Astrocyte of the cerebellum (primary cell): ENCODE results near the gene ZNF518A.

ENCODE experiments used
- DNase-seq: peaks from one replicate; pipeline ENCODE4 v3.0.0-alpha.2; 2011; ENCODE audit warnings: low read depth
- H3K4me3 ChIP-seq: 2 replicates; pipeline ENCODE4 v1.5.1; 2011; ENCODE audit warnings: mild to moderate bottlenecking, low read depth, low read length, moderate library complexity
- CTCF ChIP-seq: IDR thresholded peaks from 2 replicates; pipeline ENCODE4 v1.5.1; 2012; ENCODE audit warnings: low read length, low read depth, moderate library complexity, mild to moderate bottlenecking; ENCODE audit errors: missing control alignments
- in situ Hi-C: cut with HindIII; loops from 2 replicates; pipeline ENCODE4 v1.10.0; 2017; ENCODE audit warnings: low sequenced_read_pairs

The ZNF518A gene

GRCh38 chr10:96092999-96093767 is 36.9 kb upstream of the ZNF518A start:
- TF ChIP-seq CTCF, result no peak
- no peak for DNase-seq
- H3K4me3 ChIP-seq, result no peak overlapping the region
- in situ Hi-C loops, result no loop called here

DNA sequence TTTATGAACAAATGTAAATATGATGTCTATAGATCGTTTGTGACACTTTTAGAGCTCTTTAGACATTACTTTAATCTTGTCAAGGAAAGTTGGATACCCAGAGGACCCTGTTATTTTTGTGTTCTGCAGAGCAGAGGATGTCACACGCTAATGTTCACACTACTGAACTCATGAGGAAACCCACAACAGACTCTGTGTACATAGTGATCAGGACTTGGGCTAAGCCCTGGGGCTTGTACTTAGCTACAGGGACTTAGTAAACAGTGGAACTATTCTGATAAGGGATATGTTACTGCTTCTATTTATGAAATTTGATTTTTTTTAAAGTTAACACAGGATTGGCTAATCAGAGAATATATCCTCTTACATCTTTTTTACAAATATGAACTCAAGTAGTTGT is 36.1 kb upstream of the ZNF518A start:
- in situ Hi-C loops, result no loop called here
- DNase-seq, result no peak
- H3K4me3 ChIP-seq, result no peak overlapping the region
- TF ChIP-seq CTCF, result no peak

DNA sequence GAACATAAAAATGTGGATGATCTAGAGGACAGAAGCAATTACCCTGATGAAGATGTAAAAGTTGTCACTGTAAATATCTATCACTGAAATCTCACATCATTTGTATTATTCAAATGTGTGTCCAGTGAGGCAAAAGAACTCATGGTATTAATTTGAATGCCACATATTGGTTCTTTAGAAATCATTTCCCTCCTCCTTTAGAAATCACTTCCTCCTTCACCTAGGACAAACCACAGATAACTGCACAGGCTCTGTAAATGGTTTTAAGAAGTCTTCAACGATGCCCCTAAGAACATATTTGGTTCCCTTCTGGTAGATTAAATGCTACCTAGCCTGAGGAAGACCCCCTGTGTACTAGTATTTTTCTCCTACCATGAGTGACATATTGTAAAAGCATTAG is 33.1 kb upstream of the ZNF518A start:
- H3K4me3 ChIP-seq, result no peak overlapping the region
- TF ChIP-seq CTCF, result no peak
- DNase-seq, result no peak
- in situ Hi-C loops, result no loop called here

DNA sequence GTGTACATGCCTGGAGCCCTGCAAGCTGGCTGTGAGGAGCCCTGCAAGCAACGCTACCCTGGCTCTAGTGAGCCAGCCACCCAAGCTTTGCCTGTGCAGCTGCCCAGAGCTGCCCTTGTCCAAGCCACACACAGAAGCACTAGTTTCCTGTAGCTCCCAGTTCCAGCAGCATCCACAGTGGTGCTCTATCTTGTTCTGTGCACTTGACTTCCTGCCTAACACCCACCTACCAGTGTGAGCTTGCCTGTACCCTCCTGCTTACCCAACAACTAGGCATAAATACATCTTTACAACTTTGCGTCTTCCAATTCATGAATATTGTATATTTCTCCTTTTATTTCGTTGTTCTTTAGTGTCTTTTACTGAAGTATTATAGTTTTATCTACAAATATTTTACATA is 32.2 kb upstream of the ZNF518A start:
- in situ Hi-C loops, result no loop called here
- H3K4me3 ChIP-seq, result no peak overlapping the region
- no peak for TF ChIP-seq CTCF
- DNase-seq, result no peak

DNA sequence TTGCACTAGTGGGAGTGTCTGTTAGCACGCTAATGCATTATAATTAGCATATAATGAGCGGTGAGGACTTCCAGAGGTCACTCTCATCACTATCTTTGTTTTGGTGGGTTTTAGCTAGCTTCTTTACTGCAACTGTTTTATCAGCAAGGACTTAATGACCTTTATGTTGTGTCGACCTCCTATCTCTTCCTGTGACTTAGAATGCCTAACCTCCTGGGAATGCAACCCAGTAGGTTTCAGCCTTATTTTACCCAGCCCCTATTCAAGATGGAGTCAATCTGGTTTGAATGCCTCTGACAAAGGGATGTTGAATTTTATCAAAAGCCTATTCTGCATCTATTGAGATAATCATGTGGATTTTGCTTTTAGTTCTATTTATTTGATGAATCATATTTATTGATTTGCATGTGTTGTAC is 22.5 kb upstream of the ZNF518A start:
- H3K4me3 ChIP-seq, result no peak overlapping the region
- in situ Hi-C loops, result no loop called here
- DNase-seq, result no peak
- no peak for TF ChIP-seq CTCF

GRCh38 chr10:96112531-96112930 is 17.6 kb upstream of the ZNF518A start:
- H3K4me3 ChIP-seq, result no peak overlapping the region
- DNase-seq, result no peak
- in situ Hi-C loops, result no loop called here
- TF ChIP-seq CTCF, result no peak
